NT2/D1 (cell line): ENCODE data around the gene PAQR7.

Experiments
- DNase-seq: peaks from one replicate; pipeline ENCODE4 v3.0.0-alpha.2; 2011; ENCODE audit warnings: low read depth, low spot score
- H3K27me3 ChIP-seq: 2 replicates; pipeline ENCODE4 v1.6.0; 2011; ENCODE audit warnings: mild to moderate bottlenecking; ENCODE audit not compliant: insufficient read length, insufficient read depth
- H3K36me3 ChIP-seq: 2 replicates; pipeline ENCODE4 v1.6.1; 2011; ENCODE audit warnings: mild to moderate bottlenecking, low read length, mixed read lengths; ENCODE audit not compliant: insufficient read depth, insufficient read length
- H3K4me1 ChIP-seq: 2 replicates; pipeline ENCODE4 v1.5.1; 2011; ENCODE audit not compliant: insufficient read depth, insufficient read length
- H3K4me3 ChIP-seq: 2 replicates; pipeline ENCODE4 v1.5.1; 2011; ENCODE audit warnings: low read depth; ENCODE audit not compliant: insufficient read length
- H3K9ac ChIP-seq: 2 replicates; pipeline ENCODE4 v1.6.0; 2011; ENCODE audit warnings: low read depth; ENCODE audit not compliant: insufficient read length
- H3K9me3 ChIP-seq: 2 replicates; pipeline ENCODE4 v1.5.1; 2011; ENCODE audit warnings: mild to moderate bottlenecking, low read length; ENCODE audit not compliant: insufficient read depth
- SUZ12 ChIP-seq: IDR thresholded peaks from 2 replicates; pipeline ENCODE4 v1.6.1; 2011; ENCODE audit not compliant: insufficient read length, insufficient read depth; ENCODE audit errors: extremely low read depth
- YY1 ChIP-seq: IDR thresholded peaks from 2 replicates; pipeline ENCODE4 v1.6.1; 2011; ENCODE audit not compliant: insufficient read length, insufficient read depth
- ZNF274 ChIP-seq: IDR thresholded peaks from 2 replicates; pipeline ENCODE4 v1.6.1; 2011; ENCODE audit warnings: mild to moderate bottlenecking, low read depth, low read length

The PAQR7 gene

DNA sequence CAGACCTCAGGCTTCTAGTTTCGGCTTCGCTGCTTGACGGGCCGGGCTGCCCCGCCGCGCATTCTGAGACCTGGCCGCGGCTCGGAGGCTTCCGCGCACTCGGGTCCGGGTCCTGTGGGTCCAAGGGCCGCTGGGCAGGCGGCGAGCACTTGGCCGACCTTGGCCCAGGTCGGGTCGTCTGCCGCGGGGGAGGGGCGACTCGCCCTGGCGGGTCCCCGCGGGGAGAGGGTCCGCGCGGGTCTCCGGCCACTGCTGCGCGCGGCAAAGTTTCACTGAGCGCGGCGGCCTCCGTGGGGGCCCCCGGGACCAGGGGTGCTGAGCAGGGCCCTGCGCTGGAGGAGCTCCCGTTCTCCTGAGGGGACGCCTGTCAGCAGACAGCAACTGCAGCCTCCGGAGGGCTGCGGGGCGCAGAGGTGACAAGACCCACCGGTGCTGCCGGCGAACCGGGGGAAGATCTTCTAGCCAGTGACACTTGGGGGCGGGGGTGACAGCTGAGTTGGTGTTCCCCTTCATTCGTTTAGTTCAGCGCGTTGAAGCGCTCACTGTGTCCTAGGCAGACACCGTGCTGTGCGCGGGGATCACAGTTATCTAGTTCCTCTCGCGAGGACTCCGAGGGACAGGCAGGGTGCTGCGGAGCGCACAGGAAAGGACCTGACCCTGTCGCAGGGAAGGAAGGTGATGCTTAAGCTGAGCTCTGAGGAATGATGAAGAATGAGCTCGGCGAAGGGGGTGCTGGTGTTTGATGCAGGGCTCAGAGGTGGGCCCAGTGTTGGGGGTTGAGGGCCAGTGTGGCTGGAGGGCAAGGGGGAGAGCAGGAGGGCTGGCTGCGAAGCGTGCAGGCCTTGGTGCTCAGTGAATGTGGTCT is 55.0 kb downstream of the PAQR7 start:
- Histone ChIP-seq H3K9me3 (no peaks in the 10 kb centered on the region), H3K4me1 (peaks cover 20% of the 10 kb centered on the region), H3K27me3 (peaks cover 7% of the 10 kb centered on the region), H3K4me3 (peak overlapping the region; percentile 87), H3K36me3 (peaks cover 38% of the 10 kb centered on the region), H3K9ac (peak overlapping the region; percentile 98)
- TF ChIP-seq YY1 (no peak), SUZ12 (no peak), ZNF274 (no peak)
- peak; percentile 56 for DNase-seq

GRCh38 chr1:25819491-25820246 is 55.8 kb downstream of the PAQR7 start, which contains the start of gene MTFR1L:
MTFR1L (plus strand) TSS chr1:25819954; CDS start chr1:25823105, 3,151 bp downstream.
- TF ChIP-seq SUZ12 (no peak), YY1 (no peak), ZNF274 (no peak)
- Histone ChIP-seq H3K27me3 (peaks cover 7% of the 10 kb centered on the region), H3K9me3 (no peaks in the 10 kb centered on the region), H3K4me3 (peak within 1 kb of the TSS; percentile 87), H3K9ac (peak within 1 kb of the TSS; percentile 98), H3K36me3 (peaks cover 42% of the 10 kb centered on the region), H3K4me1 (peaks cover 20% of the 10 kb centered on the region)
- DNase-seq: peak; percentile 89

- peaks cover 7% of the 10 kb centered on the region for H3K27me3 ChIP-seq
- H3K9ac ChIP-seq: peak overlapping the region; percentile 98
- DNase-seq: no peak
- no peaks in the 10 kb centered on the region for H3K9me3 ChIP-seq
- no peak overlapping the region for H3K4me3 ChIP-seq
- peaks cover 20% of the 10 kb centered on the region for H3K4me1 ChIP-seq
- H3K36me3 ChIP-seq: peaks cover 42% of the 10 kb centered on the region
- TF ChIP-seq YY1 (no peak), ZNF274 (no peak), SUZ12 (no peak)
Observed at GRCh38 chr1:25818569-25818968, 56.9 kb downstream of the PAQR7 start.

GRCh38 chr1:25817840-25818501 is 57.5 kb downstream of the PAQR7 start:
- no peak for DNase-seq
- Histone ChIP-seq H3K9me3 (no peaks in the 10 kb centered on the region), H3K9ac (peak overlapping the region; percentile 4), H3K27me3 (peaks cover 7% of the 10 kb centered on the region), H3K36me3 (peaks cover 42% of the 10 kb centered on the region), H3K4me1 (peaks cover 20% of the 10 kb centered on the region), H3K4me3 (no peak overlapping the region)
- TF ChIP-seq ZNF274 (no peak), YY1 (no peak), SUZ12 (no peak)

GRCh38 chr1:25816112-25816718 is 59.3 kb downstream of the PAQR7 start:
- Histone ChIP-seq H3K9me3 (no peaks in the 10 kb centered on the region), H3K27me3 (peaks cover 3% of the 10 kb centered on the region), H3K4me1 (peaks cover 22% of the 10 kb centered on the region), H3K9ac (no peak overlapping the region), H3K36me3 (peaks cover 58% of the 10 kb centered on the region), H3K4me3 (no peak overlapping the region)
- DNase-seq: no peak
- TF ChIP-seq ZNF274: no peak
- TF ChIP-seq SUZ12: no peak
- no peak for TF ChIP-seq YY1

DNA sequence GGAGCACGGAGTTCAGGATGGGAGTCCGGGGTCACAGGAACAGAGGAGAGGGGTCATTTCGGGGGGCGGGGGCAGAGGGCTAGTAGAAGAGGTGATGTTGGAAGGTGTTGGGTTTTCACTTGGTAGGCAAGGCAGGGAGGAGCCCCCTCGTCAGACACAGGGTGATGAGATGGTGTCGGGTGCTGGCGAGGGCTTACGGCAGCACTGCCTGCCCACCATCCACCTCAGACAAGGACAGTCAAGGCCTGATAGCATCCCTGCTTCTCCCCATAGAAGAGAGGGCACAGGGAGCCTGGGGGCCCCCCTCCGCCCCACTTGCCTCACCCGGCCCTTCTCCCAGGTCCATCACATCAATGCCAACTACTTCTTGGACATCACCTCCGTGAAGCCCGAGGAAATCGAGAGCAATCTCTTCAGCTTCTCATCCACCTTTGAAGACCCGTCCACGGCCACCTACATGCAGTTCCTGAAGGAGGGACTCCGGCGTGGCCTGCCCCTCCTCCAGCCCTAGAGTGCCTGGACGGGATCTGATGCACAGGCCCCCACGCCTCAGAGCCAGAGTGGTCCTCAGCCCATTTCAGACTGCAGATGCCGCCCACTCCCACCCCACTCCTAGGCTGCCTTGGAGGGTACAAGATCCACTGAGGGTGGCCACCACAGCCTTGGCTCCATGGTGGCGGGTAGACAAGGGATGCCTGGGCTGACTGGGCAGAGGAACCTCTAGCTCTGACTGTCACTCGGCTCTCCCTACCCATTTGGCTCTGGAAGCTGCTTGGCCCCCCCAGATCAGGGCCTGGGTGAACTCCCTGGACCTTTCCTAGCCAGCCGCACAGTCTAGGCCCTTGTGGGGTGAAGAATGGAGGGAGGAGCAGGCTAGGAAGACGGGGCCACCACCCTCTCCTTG is 60.0 kb downstream of the PAQR7 start:
- H3K27me3 ChIP-seq: no peaks in the 10 kb centered on the region
- peak overlapping the region; percentile 34 for H3K9ac ChIP-seq
- TF ChIP-seq ZNF274 (no peak), YY1 (no peak), SUZ12 (no peak)
- no peaks in the 10 kb centered on the region for H3K9me3 ChIP-seq
- H3K36me3 ChIP-seq: peaks cover 64% of the 10 kb centered on the region
- no peak for DNase-seq
- H3K4me3 ChIP-seq: no peak overlapping the region
- peaks cover 25% of the 10 kb centered on the region for H3K4me1 ChIP-seq
